HTR-8/SVneo (cell line): ENCODE data around the gene SH3D19.
"Not testable (repeated sequence)": the region's sequence is repeated elsewhere in the genome, so short reads cannot be mapped to it uniquely, and the experiment has no call there.

Experiments
- DNase-seq: peaks from one replicate; pipeline ENCODE4 v3.0.0; 2011; ENCODE audit warnings: low spot score, mixed read lengths; ENCODE audit not compliant: insufficient read length
- FAIRE-seq: peaks from 2 replicates; lab custom pipeline; 2011; peaks lifted over from hg19 to GRCh38; lab: Jason Lieb, UNC

The SH3D19 gene

DNA sequence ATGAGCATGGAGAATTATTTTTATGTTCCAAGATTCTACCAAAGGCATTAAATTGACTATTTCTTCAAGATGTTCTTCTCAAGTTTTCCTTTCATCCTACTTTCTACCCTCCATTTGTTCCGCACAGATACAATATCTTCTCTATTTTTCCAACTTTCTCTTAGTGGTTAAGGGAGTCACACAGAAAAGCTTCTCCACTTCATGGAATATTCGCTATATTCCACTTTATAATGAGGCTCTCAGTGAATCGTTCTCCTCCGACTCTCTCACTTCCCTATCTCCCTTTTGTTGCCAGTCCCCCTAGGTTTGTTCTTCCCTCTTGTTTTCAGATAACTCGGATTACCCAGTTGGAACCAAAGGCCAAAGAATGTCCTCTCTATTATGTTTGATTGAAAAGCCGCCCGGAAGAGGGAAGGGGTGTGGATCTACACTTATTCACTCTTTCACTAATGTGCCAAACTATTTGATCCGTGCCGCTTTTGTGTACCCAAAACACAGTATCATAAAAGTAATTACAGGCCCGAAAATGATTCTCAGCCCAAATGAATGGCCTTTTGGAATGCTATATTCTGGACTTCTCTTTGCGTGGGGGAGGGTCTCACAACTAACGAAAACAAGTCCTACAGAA is 1.2 kb downstream of the SH3D19 start:
- FAIRE-seq (no peak), DNase-seq (no peak)

GRCh38 chr4:151323667-151324066 is 1.7 kb downstream of the SH3D19 start:
- no peak for FAIRE-seq
- no peak for DNase-seq

- no peak for FAIRE-seq
- DNase-seq: no peak
These were observed 2.8 kb downstream of the SH3D19 start for GRCh38 chr4:151322570-151322969.

DNA sequence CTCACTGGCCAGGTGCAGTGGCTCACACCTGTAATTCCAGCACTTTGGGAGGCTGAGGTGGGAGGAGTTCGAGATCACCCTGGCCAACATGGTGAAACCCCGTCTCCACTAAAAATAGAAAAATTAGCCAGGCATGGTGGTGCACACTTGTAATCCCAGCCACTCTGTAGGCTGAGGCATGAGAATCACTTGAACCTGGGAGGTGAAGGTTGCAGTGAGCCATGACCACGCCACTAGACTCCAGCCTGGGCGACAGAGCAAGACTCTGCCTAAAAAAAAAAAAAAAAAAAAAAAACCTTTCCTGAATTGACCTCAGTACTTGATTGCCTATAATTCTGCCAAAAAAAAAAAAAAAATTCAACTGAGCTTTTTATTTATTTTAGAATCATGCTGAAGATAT is 3.2 kb downstream of the SH3D19 start:
- DNase-seq, FAIRE-seq: not testable (repeated sequence)

DNA sequence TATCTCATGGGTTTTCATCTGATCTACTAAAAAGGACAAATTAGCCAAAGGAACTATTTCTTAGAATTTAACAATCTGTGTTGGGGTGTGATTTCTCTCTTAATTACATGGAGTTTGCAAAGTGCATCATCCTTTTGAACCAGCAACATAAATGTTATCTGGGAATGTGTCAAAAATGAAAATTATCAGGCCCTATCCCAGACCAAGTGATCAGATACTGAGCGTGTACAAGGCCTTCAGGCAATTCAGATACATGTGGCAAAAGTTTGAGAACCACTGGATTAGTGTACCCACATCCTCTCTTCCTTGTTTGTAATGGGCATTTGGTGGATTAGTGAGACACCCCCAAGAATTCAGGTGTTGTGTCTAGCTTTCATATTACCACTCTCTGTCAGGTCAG is 3.8 kb downstream of the SH3D19 start:
- no peak for FAIRE-seq
- DNase-seq: no peak

GRCh38 chr4:151319490-151319889 is 5.9 kb downstream of the SH3D19 start:
- no peak for FAIRE-seq
- no peak for DNase-seq

DNA sequence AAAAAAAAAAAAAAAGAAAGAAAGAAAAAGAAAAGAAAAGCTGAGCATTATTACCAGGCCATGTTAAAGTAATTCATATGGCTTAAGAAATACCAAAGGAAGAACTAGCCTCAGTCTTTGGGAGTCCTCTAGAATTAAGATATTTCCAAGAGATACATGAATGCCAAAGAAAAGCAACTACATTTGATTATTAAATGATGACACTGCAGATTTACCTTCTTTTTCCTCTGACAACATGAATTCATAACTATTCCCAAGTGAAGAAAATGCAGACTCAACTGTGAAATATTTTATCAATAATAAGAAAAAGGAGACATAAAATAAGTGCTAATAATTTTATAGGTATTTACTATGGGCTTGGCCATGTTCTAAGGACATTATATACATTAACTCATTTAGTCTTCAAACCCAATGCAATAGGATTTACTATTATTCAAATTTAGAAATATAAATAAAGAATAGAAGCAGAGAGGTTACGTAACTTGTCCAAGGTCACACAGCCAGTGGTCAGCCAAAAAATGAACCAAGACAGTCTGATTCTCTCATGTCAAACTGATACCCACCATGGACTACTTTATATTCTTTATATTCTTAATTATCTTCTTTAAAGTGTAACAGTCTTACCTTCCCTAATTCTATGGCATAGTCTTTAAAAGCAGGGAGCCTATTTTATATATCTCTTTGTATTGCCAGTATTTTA is 6.9 kb downstream of the SH3D19 start:
- FAIRE-seq (no peak), DNase-seq (no peak)

GRCh38 chr4:151316645-151317044 is 8.8 kb downstream of the SH3D19 start:
- FAIRE-seq: no peak
- DNase-seq: no peak

DNA sequence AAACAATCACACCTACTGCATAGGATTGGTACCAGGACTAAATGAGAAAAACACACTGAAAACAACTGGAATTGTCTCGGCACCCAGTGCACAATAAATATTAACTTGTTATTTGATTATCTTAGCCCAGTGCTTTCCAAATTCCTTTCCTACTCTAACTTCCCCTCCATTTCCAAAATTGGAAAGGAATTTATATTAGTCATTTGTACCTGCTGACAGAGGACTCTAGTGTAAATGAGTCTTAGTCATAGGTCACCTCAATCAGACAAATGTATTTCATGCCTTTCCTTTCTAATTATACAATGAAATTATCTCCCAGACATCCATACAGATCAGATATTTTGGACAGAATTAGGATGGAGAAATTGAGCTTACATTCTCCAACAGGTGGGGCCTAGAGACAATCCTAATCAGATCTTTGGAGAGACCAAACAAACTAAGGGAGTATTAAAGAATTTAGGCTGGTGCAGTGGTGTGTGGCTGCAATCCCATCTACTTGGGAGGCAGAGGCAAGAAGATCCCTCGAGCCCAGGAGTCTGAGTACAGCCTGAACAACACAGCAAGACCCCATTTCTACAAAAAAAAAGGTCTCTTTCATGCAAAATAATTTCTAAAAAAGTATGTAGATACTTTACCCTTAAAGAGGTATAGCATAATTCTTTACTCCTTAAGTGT is 10.1 kb downstream of the SH3D19 start:
- no peak for DNase-seq
- no peak for FAIRE-seq

DNA sequence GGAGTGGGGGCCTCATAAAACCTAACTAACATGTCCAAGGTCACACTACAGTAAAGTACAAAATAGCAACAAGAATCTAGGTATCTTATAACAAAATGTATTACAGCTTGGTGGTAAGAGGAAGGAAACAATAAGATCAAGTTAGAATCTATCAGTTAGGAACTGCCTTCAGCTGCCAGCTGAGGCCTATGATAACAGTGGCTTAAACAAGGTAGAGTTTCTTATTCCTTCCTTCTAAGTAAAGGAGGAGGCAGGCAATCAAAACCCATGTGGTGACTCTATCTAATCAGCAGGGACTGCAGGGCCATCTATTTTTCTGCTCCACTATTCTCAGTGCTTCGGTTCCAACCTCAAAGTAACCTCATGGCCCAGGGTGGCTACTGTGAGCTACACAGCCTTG is 10.9 kb downstream of the SH3D19 start:
- FAIRE-seq (no peak), DNase-seq (no peak)

DNA sequence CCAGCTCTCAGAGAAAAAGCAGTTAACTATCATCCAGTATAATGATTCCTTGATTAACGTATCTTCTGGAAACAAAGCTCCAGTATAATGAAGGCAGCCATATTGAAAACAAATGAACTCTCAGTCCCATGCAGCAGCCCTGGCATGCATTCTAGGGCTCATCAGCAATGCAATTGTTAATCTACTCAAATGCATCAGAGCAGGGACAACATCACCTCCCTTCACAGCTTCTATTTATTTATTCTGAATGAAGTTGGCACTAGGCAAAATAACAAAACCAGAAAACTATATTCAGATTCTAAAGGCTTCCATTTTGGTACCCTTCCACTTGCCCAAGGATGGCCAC is 11.4 kb downstream of the SH3D19 start:
- FAIRE-seq (no peak), DNase-seq (no peak)

DNA sequence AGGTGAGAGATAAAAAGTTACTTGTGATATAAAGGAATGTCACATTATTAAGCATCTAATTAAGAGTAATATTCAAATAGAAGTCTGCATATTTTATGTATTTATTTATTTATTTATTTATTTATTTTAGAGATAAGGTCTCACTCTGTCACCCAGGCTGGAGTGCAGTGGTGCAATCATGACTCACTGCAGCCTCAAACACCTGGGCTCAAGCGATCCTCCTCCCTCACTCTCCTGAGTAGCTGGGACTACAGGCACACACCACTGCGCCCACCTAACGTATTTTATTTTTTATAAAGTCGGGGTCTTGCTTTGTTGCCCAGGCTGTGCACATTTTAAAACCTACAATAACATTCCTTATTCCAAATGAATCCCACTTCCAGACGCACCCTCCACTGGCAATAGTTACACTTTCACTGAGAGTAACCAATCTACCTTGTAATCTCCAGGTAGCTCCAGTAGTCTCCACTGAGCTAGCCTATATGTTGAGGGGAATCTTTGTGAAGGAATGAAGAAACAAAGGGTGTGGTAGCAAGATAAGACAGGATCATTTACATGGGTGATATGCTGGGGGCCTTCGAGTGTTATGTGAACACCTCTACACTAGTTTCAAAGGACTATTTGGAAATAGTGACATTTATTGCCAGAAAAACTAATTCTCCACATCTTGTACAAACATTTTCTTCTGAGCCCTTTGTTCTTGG is 11.9 kb downstream of the SH3D19 start:
- no peak for DNase-seq
- no peak for FAIRE-seq

DNA sequence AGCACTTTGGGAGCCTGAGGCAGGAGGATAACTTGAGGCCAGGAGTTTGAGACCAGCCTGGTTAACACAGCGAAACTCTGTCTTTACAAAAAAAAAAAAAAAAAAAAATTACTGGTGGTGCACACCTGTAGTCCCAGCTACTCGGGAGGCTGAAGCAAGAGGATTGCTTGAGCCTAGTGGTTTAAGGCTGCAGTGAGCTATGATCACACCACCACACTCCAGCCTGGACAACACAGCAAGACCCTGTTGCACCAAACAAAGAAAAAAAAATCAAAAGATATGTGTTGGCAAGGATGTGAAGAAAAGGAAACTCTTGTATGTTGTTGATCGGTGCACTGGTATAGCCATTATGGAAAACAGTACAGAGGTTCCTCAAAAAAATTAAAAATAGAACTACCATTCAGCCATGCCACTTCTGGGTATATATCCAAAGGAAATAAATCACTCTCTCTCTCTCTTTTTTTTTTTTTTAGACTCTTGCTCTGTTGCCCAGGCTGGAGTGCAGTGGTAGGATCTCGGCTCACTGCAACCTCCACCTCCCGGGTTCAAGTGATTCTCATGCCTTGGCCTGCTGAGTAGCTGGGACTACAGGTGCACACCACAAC is 15.2 kb downstream of the SH3D19 start:
- DNase-seq (no peak), FAIRE-seq (no peak)

- FAIRE-seq (no peak), DNase-seq (no peak)
These were observed 20.6 kb downstream of the SH3D19 start for GRCh38 chr4:151304755-151305154.

GRCh38 chr4:151304226-151304625 is 21.2 kb downstream of the SH3D19 start:
- DNase-seq: no peak
- FAIRE-seq: no peak

GRCh38 chr4:151302432-151302831 is 23.0 kb downstream of the SH3D19 start:
- no peak for DNase-seq
- FAIRE-seq: no peak

- DNase-seq (no peak), FAIRE-seq (no peak)
These were observed 28.2 kb downstream of the SH3D19 start for GRCh38 chr4:151297170-151297569.

DNA sequence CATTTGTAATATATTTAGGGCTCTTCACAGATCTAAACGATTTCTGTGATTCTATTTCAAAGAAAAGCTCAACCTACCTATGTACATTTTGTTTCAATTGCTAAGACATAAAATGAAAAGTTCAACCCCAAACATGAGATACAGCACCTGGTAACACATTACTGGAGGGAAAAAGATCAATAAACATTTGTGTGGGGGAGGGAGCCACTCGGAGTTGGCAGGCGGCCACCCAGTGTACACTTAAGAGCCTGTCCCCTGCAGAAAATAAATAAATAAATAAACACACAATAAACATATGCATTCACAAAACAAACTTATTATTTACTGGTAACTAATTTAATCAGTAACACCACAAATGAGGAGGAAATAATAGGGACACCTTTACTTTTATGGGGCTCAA is 29.2 kb downstream of the SH3D19 start:
- no peak for DNase-seq
- FAIRE-seq: no peak

DNA sequence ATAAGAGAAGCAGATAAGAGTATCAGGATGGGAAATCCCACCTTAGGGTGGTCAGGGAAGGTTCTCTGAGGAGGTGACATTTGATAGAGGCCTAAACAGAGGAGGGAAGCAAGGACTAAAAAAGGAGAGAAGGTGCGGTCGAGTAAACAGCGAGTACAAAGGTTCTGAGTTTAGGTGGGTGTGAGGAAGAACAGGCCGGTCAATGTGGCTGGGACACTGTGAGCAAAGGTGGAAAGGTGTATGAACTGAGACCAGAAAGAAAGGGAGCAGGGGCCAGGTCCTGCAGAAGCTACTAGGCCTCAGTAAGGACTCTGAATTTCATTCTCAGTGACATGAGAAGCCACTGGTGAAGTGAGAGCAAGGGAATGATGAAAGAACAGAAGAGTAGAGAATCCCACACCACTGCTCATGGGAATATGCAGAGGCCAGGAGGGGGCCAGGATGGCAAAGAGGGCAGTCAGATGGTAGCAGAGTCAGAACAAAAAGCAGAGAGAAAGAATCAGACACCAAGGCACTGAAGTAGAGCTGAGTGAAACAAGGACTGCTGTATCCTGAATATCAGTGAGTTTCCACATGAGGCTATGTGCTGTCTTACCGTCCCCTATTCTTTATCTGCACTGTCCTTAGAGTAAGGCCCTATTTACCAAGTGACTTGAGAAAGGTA is 30.4 kb downstream of the SH3D19 start:
- FAIRE-seq (no peak), DNase-seq (no peak)

DNA sequence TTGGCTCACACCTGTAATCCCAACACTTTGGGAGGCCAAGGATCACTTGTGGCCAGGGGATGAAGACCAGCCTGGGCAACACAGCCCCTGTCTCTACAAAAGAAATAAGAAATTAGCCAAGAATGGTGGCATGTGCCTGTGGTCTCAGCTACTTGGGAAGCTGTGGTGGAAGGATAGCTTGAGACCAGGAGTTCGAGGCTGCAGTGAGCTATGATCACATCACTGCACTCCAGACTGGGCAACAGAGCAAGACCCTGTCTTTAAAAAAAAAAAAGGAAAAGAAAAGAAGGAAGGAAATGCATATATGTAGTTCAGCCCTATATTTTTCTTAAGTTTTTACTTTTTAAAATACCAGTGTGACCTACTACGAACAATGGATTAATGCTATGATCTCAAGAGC is 33.4 kb downstream of the SH3D19 start:
- FAIRE-seq (no peak), DNase-seq (no peak)
